WTC11 (cell line): Measurements from ENCODE around the gene SLC30A4. TPM values are rescaled to one million over a fixed set of nuclear protein-coding genes. Genes with fewer than 3 reads are reported as not detected.

ENCODE experiments used
- ATAC-seq: fragments of 200-7000 bp; cut with Tn5 transposase; 2 replicates; pipeline ENCODE4 v1.10.0; 2021; ENCODE audit warnings: mild to moderate bottlenecking, moderate library complexity
- CTCF ChIA-PET: fragments of 300-600 bp; sonication (Branson Sonifier 250); formaldehyde crosslinking; loops from one replicate; lab custom pipeline; 2021; ENCODE audit warnings: antibody characterized with exemption; lab: Charles Lee
- POLR2A ChIA-PET: fragments of 350-600 bp; sonication (Branson Sonifier 250); formaldehyde crosslinking; loops from one replicate; lab custom pipeline; 2021; ENCODE audit warnings: antibody characterized with exemption; lab: Charles Lee
- DNase-seq: peaks from one replicate; pipeline ENCODE4 v3.0.0; 2021; ENCODE audit warnings: low spot score
- H3K27ac Mint-ChIP-seq: 2 replicates; pipeline ENCODE4 v1.8.0; 2021; ENCODE audit warnings: mixed read lengths
- H3K27me3 Mint-ChIP-seq: 2 replicates; pipeline ENCODE4 v1.8.0; 2021; ENCODE audit warnings: low read depth, mild to moderate bottlenecking, moderate library complexity, mixed read lengths
- H3K36me3 Mint-ChIP-seq: 2 replicates; pipeline ENCODE4 v1.8.0; 2021; ENCODE audit warnings: mixed read lengths
- H3K4me1 Mint-ChIP-seq: 2 replicates; pipeline ENCODE4 v1.8.0; 2022; ENCODE audit warnings: mixed read lengths
- H3K4me3 Mint-ChIP-seq: 2 replicates; pipeline ENCODE4 v1.8.0; 2021; ENCODE audit warnings: mild to moderate bottlenecking, moderate library complexity, mixed read lengths
- H3K9me3 Mint-ChIP-seq: 2 replicates; pipeline ENCODE4 v1.8.0; 2021; ENCODE audit warnings: mixed read lengths
- GTF2I ChIP-seq: fragments of 250-450 bp; sonication (Bioruptor Pico); conservative IDR thresholded peaks from 2 replicates; pipeline ENCODE4 v1.4.0; 2021; ENCODE audit warnings: mild to moderate bottlenecking
- MXD4 ChIP-seq: fragments of 250-450 bp; sonication (Bioruptor Pico); IDR thresholded peaks from 2 replicates; pipeline ENCODE4 v1.8.0; 2021; ENCODE audit warnings: mild to moderate bottlenecking, moderate library complexity, borderline replicate concordance
- TCF7 ChIP-seq: sonication (generic); formaldehyde crosslinking; IDR thresholded peaks from 2 replicates; pipeline ENCODE4 v1.8.0; 2022; ENCODE audit warnings: mild to moderate bottlenecking, low read depth, missing genetic modification reagents, moderate library complexity
- TEAD4 ChIP-seq: sonication (generic); formaldehyde crosslinking; IDR thresholded peaks from 2 replicates; pipeline ENCODE4 v1.8.0; 2022; ENCODE audit warnings: mild to moderate bottlenecking, missing genetic modification reagents
- ZNF416 ChIP-seq: fragments of 250-450 bp; sonication (Bioruptor Pico); IDR thresholded peaks from 2 replicates; pipeline ENCODE4 v1.9.0; 2021; ENCODE audit warnings: mild to moderate bottlenecking, inconsistent platforms
- ZNF423 ChIP-seq: fragments of 250-450 bp; sonication (Bioruptor Pico); IDR thresholded peaks from 2 replicates; pipeline ENCODE4 v2.1.2; 2022; ENCODE audit warnings: mild to moderate bottlenecking, moderate library complexity
- total RNA-seq: library from RNA; stranded (reverse); gene quantifications from 3 replicates; pipeline ENCODE4 v1.2.3, GENCODE V29; 2021
- TF ChIP-seq, protein P1 (sequence below): fragments of 250-450 bp; sonication (Bioruptor Pico); IDR thresholded peaks from 2 replicates; pipeline ENCODE4 v1.9.0; 2021; ENCODE audit warnings: moderate library complexity, mild to moderate bottlenecking, inconsistent platforms, borderline replicate concordance
- TF ChIP-seq, protein P2 (sequence below): sonication (generic); formaldehyde crosslinking; IDR thresholded peaks from 2 replicates; pipeline ENCODE4 v1.8.1; 2023; ENCODE audit warnings: mild to moderate bottlenecking, missing genetic modification reagents, borderline replicate concordance
- TF ChIP-seq, protein P3 (sequence below): sonication (generic); formaldehyde crosslinking; IDR thresholded peaks from 2 replicates; pipeline ENCODE4 v1.8.1; 2023; ENCODE audit warnings: mild to moderate bottlenecking, missing genetic modification reagents
- TF ChIP-seq, protein P4 (sequence below): sonication (generic); formaldehyde crosslinking; IDR thresholded peaks from 2 replicates; pipeline ENCODE4 v1.8.0; 2022; ENCODE audit warnings: missing genetic modification reagents
- TF ChIP-seq, protein P5 (sequence below): sonication (generic); formaldehyde crosslinking; IDR thresholded peaks from 2 replicates; pipeline ENCODE4 v1.8.0; 2023; ENCODE audit warnings: missing genetic modification reagents, mild to moderate bottlenecking, borderline replicate concordance
- TF ChIP-seq, protein P6 (sequence below): fragments of 250-450 bp; sonication (Bioruptor Pico); IDR thresholded peaks from 2 replicates; pipeline ENCODE4 v1.9.0; 2021; ENCODE audit warnings: mild to moderate bottlenecking
- TF ChIP-seq, protein P7 (sequence below): sonication (generic); formaldehyde crosslinking; IDR thresholded peaks from 2 replicates; pipeline ENCODE4 v1.8.0; 2022; ENCODE audit warnings: mild to moderate bottlenecking, missing genetic modification reagents
- TF ChIP-seq, protein P8 (sequence below): fragments of 250-450 bp; sonication (Bioruptor Pico); IDR thresholded peaks from 2 replicates; pipeline ENCODE4 v1.9.0; 2021; ENCODE audit warnings: mild to moderate bottlenecking

The SLC30A4 gene
- total RNA-seq, 1 experiment from 2014 or later, result 0.04 TPM

DNA sequence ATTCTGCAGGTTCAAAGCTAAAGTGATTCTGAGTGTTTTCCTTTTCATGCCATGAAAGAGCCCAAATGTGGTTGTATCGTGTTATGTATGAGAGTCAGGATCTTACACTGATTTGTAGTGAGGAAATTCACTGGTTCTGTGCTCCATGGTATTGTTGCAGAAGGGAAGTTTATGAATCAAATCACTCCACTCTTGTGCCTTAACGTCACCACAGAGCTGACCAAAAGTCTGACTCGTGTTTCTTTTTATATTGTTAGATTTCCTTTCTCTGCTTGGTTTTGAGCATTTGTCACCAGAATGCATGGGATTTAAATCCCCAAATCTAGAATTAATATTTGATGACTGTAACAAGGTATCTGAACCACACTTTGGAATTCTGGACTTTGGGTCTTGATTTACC, 29.1 kb upstream of the SLC30A4 start:
- no peak for DNase-seq
- Mint-ChIP-seq H3K27ac (no peak overlapping the region), H3K4me1 (peaks cover 6% of the 10 kb centered on the region), H3K27me3 (peaks cover 31% of the 10 kb centered on the region)
- POLR2A ChIA-PET, result no interaction called here
- CTCF ChIA-PET, result no interaction called here
- TF ChIP-seq TEAD4 (CRISPR knock-in tag) (no peak), ZNF423 (CRISPR knock-in tag) (no peak), ZNF416 (no peak), TCF7 (CRISPR knock-in tag) (no peak), GTF2I (CRISPR knock-in tag) (no peak), MXD4 (CRISPR knock-in tag) (no peak)
- TF ChIP-seq, protein P1, sequence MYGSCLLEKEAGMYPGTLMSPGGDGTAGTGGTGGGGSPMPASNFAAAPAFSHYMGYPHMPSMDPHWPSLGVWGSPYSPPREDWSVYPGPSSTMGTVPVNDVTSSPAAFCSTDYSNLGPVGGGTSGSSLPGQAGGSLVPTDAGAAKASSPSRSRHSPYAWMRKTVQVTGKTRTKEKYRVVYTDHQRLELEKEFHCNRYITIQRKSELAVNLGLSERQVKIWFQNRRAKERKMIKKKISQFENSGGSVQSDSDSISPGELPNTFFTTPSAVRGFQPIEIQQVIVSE (CRISPR knock-in tag), result no peak
- TF ChIP-seq, protein P2, sequence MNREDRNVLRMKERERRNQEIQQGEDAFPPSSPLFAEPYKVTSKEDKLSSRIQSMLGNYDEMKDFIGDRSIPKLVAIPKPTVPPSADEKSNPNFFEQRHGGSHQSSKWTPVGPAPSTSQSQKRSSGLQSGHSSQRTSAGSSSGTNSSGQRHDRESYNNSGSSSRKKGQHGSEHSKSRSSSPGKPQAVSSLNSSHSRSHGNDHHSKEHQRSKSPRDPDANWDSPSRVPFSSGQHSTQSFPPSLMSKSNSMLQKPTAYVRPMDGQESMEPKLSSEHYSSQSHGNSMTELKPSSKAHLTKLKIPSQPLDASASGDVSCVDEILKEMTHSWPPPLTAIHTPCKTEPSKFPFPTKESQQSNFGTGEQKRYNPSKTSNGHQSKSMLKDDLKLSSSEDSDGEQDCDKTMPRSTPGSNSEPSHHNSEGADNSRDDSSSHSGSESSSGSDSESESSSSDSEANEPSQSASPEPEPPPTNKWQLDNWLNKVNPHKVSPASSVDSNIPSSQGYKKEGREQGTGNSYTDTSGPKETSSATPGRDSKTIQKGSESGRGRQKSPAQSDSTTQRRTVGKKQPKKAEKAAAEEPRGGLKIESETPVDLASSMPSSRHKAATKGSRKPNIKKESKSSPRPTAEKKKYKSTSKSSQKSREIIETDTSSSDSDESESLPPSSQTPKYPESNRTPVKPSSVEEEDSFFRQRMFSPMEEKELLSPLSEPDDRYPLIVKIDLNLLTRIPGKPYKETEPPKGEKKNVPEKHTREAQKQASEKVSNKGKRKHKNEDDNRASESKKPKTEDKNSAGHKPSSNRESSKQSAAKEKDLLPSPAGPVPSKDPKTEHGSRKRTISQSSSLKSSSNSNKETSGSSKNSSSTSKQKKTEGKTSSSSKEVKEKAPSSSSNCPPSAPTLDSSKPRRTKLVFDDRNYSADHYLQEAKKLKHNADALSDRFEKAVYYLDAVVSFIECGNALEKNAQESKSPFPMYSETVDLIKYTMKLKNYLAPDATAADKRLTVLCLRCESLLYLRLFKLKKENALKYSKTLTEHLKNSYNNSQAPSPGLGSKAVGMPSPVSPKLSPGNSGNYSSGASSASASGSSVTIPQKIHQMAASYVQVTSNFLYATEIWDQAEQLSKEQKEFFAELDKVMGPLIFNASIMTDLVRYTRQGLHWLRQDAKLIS (CRISPR knock-in tag), result no peak
- TF ChIP-seq, protein P3, sequence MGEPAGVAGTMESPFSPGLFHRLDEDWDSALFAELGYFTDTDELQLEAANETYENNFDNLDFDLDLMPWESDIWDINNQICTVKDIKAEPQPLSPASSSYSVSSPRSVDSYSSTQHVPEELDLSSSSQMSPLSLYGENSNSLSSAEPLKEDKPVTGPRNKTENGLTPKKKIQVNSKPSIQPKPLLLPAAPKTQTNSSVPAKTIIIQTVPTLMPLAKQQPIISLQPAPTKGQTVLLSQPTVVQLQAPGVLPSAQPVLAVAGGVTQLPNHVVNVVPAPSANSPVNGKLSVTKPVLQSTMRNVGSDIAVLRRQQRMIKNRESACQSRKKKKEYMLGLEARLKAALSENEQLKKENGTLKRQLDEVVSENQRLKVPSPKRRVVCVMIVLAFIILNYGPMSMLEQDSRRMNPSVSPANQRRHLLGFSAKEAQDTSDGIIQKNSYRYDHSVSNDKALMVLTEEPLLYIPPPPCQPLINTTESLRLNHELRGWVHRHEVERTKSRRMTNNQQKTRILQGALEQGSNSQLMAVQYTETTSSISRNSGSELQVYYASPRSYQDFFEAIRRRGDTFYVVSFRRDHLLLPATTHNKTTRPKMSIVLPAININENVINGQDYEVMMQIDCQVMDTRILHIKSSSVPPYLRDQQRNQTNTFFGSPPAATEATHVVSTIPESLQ (CRISPR knock-in tag), result no peak
- TF ChIP-seq, protein P4, sequence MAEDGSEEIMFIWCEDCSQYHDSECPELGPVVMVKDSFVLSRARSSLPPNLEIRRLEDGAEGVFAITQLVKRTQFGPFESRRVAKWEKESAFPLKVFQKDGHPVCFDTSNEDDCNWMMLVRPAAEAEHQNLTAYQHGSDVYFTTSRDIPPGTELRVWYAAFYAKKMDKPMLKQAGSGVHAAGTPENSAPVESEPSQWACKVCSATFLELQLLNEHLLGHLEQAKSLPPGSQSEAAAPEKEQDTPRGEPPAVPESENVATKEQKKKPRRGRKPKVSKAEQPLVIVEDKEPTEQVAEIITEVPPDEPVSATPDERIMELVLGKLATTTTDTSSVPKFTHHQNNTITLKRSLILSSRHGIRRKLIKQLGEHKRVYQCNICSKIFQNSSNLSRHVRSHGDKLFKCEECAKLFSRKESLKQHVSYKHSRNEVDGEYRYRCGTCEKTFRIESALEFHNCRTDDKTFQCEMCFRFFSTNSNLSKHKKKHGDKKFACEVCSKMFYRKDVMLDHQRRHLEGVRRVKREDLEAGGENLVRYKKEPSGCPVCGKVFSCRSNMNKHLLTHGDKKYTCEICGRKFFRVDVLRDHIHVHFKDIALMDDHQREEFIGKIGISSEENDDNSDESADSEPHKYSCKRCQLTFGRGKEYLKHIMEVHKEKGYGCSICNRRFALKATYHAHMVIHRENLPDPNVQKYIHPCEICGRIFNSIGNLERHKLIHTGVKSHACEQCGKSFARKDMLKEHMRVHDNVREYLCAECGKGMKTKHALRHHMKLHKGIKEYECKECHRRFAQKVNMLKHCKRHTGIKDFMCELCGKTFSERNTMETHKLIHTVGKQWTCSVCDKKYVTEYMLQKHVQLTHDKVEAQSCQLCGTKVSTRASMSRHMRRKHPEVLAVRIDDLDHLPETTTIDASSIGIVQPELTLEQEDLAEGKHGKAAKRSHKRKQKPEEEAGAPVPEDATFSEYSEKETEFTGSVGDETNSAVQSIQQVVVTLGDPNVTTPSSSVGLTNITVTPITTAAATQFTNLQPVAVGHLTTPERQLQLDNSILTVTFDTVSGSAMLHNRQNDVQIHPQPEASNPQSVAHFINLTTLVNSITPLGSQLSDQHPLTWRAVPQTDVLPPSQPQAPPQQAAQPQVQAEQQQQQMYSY (CRISPR knock-in tag), result no peak
- TF ChIP-seq, protein P5, sequence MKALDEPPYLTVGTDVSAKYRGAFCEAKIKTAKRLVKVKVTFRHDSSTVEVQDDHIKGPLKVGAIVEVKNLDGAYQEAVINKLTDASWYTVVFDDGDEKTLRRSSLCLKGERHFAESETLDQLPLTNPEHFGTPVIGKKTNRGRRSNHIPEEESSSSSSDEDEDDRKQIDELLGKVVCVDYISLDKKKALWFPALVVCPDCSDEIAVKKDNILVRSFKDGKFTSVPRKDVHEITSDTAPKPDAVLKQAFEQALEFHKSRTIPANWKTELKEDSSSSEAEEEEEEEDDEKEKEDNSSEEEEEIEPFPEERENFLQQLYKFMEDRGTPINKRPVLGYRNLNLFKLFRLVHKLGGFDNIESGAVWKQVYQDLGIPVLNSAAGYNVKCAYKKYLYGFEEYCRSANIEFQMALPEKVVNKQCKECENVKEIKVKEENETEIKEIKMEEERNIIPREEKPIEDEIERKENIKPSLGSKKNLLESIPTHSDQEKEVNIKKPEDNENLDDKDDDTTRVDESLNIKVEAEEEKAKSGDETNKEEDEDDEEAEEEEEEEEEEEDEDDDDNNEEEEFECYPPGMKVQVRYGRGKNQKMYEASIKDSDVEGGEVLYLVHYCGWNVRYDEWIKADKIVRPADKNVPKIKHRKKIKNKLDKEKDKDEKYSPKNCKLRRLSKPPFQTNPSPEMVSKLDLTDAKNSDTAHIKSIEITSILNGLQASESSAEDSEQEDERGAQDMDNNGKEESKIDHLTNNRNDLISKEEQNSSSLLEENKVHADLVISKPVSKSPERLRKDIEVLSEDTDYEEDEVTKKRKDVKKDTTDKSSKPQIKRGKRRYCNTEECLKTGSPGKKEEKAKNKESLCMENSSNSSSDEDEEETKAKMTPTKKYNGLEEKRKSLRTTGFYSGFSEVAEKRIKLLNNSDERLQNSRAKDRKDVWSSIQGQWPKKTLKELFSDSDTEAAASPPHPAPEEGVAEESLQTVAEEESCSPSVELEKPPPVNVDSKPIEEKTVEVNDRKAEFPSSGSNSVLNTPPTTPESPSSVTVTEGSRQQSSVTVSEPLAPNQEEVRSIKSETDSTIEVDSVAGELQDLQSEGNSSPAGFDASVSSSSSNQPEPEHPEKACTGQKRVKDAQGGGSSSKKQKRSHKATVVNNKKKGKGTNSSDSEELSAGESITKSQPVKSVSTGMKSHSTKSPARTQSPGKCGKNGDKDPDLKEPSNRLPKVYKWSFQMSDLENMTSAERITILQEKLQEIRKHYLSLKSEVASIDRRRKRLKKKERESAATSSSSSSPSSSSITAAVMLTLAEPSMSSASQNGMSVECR, result no peak
- TF ChIP-seq, protein P6, sequence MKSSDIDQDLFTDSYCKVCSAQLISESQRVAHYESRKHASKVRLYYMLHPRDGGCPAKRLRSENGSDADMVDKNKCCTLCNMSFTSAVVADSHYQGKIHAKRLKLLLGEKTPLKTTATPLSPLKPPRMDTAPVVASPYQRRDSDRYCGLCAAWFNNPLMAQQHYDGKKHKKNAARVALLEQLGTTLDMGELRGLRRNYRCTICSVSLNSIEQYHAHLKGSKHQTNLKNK, result no peak
- TF ChIP-seq, protein P7, sequence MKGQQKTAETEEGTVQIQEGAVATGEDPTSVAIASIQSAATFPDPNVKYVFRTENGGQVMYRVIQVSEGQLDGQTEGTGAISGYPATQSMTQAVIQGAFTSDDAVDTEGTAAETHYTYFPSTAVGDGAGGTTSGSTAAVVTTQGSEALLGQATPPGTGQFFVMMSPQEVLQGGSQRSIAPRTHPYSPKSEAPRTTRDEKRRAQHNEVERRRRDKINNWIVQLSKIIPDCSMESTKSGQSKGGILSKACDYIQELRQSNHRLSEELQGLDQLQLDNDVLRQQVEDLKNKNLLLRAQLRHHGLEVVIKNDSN, result no peak
- TF ChIP-seq, protein P8, sequence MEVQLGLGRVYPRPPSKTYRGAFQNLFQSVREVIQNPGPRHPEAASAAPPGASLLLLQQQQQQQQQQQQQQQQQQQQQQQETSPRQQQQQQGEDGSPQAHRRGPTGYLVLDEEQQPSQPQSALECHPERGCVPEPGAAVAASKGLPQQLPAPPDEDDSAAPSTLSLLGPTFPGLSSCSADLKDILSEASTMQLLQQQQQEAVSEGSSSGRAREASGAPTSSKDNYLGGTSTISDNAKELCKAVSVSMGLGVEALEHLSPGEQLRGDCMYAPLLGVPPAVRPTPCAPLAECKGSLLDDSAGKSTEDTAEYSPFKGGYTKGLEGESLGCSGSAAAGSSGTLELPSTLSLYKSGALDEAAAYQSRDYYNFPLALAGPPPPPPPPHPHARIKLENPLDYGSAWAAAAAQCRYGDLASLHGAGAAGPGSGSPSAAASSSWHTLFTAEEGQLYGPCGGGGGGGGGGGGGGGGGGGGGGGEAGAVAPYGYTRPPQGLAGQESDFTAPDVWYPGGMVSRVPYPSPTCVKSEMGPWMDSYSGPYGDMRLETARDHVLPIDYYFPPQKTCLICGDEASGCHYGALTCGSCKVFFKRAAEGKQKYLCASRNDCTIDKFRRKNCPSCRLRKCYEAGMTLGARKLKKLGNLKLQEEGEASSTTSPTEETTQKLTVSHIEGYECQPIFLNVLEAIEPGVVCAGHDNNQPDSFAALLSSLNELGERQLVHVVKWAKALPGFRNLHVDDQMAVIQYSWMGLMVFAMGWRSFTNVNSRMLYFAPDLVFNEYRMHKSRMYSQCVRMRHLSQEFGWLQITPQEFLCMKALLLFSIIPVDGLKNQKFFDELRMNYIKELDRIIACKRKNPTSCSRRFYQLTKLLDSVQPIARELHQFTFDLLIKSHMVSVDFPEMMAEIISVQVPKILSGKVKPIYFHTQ (CRISPR knock-in tag), result no peak
- TF ChIP-seq, all 79 proteins: peak for 0
- H3K4me3 Mint-ChIP-seq, result no peak overlapping the region
- ATAC-seq, result no peak
- no peaks in the 10 kb centered on the region for H3K9me3 Mint-ChIP-seq
- no peaks in the 10 kb centered on the region for H3K36me3 Mint-ChIP-seq
